Karpas-422 (cell line): ENCODE results near the gene WNT3A. TPM values are rescaled to one million over a fixed set of nuclear protein-coding genes. Genes with fewer than 3 reads are reported as not detected.

Source experiments
- DNase-seq: peaks from one replicate; pipeline ENCODE4 v3.0.0-alpha.2; 2015
- H2AFZ ChIP-seq: fragments of 200-600 bp; sonication (generic); 2 replicates; pipeline ENCODE4 v1.6.1; 2014; ENCODE audit warnings: antibody characterized with exemption, low read length, mixed read lengths
- H3K27ac ChIP-seq: fragments of 200-600 bp; sonication (generic); 2 replicates; pipeline ENCODE4 v1.5.1; 2014; ENCODE audit warnings: mild to moderate bottlenecking, low read length, moderate library complexity
- H3K27me3 ChIP-seq: fragments of 200-600 bp; sonication (generic); 2 replicates; pipeline ENCODE4 v1.6.1; 2014; ENCODE audit warnings: low read length, mixed read lengths
- H3K36me3 ChIP-seq: fragments of 200-600 bp; sonication (generic); 2 replicates; pipeline ENCODE4 v1.6.1; 2014; ENCODE audit warnings: low read length, mixed read lengths; ENCODE audit not compliant: insufficient read depth
- H3K4me1 ChIP-seq: fragments of 200-600 bp; sonication (generic); 2 replicates; pipeline ENCODE4 v1.6.1; 2014; ENCODE audit warnings: mild to moderate bottlenecking, low read length, mixed read lengths
- H3K4me2 ChIP-seq: fragments of 200-600 bp; sonication (generic); 2 replicates; pipeline ENCODE4 v1.6.1; 2014; ENCODE audit warnings: low read length, low read depth, mild to moderate bottlenecking; ENCODE audit not compliant: poor library complexity, severe bottlenecking
- H3K4me3 ChIP-seq: fragments of 200-600 bp; sonication (generic); 2 replicates; pipeline ENCODE4 v1.5.1; 2014; ENCODE audit warnings: mild to moderate bottlenecking, antibody characterized with exemption, low read length, mixed read lengths
- H3K79me2 ChIP-seq: fragments of 200-600 bp; sonication (generic); 2 replicates; pipeline ENCODE4 v1.6.1; 2014; ENCODE audit warnings: mild to moderate bottlenecking, low read length, mixed read lengths
- H3K9ac ChIP-seq: fragments of 200-600 bp; sonication (generic); 2 replicates; pipeline ENCODE4 v1.6.0; 2014; ENCODE audit warnings: low read length
- H3K9me2 ChIP-seq: fragments of 200-600 bp; sonication (generic), shearing (Covaris generic); replicated peaks from 2 replicates; pipeline ENCODE4 v1.6.0; 2014; ENCODE audit warnings: mild to moderate bottlenecking, low read length, moderate library complexity; ENCODE audit not compliant: insufficient read depth
- H3K9me3 ChIP-seq: fragments of 300-700, 200-600 bp; sonication (generic); 2 replicates; pipeline ENCODE4 v1.6.1; 2014; ENCODE audit warnings: low read length, mixed read lengths
- H4K20me1 ChIP-seq: fragments of 200-600 bp; sonication (generic); 2 replicates; pipeline ENCODE4 v1.6.1; 2014; ENCODE audit warnings: mild to moderate bottlenecking, antibody characterized with exemption, low read length, low read depth; ENCODE audit not compliant: insufficient read depth
- total RNA-seq: library from RNA; depleted of rRNA; stranded (reverse); fragments of >200 nt; shearing (Covaris generic); gene quantifications from 2 replicates; pipeline ENCODE4 v1.2.3, GENCODE V29; 2014; ENCODE audit warnings: low replicate concordance

The WNT3A gene
- total RNA-seq, 1 experiment from 2014 or later: not detected

DNA sequence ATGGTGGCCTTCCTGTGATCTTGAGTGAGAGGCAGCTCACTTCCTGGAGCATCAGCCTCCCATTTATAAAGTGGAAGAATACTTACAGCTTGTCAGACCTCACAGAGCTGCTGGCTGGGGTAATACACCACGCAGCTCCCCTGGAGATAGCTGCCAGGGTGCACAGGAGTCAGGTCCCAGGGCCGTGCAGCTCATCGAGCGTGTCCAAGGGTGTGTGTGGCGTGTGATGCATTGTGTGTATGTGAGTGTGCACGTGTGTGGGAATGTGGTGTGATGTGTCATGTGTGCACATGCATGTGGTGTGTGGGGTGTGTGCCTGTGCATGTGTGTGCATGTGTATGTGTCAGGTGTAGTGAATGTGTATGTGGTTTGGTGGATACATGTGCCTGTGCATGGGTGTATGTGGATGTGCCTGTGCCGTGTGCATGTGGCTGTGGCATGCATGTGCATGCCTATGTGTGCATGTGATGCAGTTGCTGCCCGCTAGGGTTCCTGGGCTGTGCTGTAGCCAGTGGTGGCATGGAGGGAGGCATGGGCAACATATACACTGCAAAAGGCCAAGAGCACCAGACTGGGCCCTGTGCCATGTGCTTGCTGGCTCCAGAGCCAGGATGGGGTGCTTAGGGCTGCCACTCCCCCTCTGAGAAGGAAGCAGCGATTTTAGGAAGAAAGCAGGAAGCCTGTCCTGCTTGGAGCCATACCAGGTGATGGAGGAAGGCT lies 24.6 kb downstream of the WNT3A start:
- Histone ChIP-seq H3K9me2 (no peaks in the 10 kb centered on the region), H4K20me1 (no peaks in the 10 kb centered on the region), H3K9ac (no peak overlapping the region), H3K36me3 (no peaks in the 10 kb centered on the region), H3K4me2 (no peak overlapping the region), H3K79me2 (no peaks in the 10 kb centered on the region), H3K27me3 (no peaks in the 10 kb centered on the region), H3K4me1 (no peaks in the 10 kb centered on the region), H3K9me3 (no peaks in the 10 kb centered on the region), H3K27ac (no peak overlapping the region), H3K4me3 (no peak overlapping the region), H2AFZ (no peak overlapping the region)
- peak; percentile 49 for DNase-seq

DNA sequence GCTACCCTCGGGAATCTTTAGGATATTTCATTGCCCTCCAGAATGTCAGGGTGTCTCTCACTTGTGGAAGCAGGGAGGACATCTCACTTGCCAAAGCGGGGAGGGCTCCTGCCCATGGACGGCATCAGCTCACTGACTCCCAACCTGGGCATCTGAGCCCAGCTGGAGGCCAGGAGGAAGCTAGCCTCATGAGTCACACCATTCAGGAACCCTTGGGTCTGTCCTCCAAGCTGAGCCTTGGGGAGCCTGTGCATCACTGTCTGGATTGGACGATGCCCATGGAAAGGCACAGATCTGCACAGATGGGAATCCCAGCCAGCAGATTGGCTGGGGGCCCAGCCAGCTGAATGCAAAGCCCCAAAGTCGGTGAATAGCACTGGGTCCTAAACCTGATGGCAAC lies 25.2 kb downstream of the WNT3A start:
- H3K9me2 ChIP-seq: no peaks in the 10 kb centered on the region
- H4K20me1 ChIP-seq: no peaks in the 10 kb centered on the region
- H2AFZ ChIP-seq: no peak overlapping the region
- DNase-seq: no peak
- H3K27ac ChIP-seq: no peak overlapping the region
- H3K36me3 ChIP-seq: no peaks in the 10 kb centered on the region
- no peaks in the 10 kb centered on the region for H3K9me3 ChIP-seq
- H3K27me3 ChIP-seq: no peaks in the 10 kb centered on the region
- H3K4me3 ChIP-seq: no peak overlapping the region
- H3K9ac ChIP-seq: no peak overlapping the region
- no peak overlapping the region for H3K4me2 ChIP-seq
- H3K4me1 ChIP-seq: no peaks in the 10 kb centered on the region
- no peaks in the 10 kb centered on the region for H3K79me2 ChIP-seq

DNA sequence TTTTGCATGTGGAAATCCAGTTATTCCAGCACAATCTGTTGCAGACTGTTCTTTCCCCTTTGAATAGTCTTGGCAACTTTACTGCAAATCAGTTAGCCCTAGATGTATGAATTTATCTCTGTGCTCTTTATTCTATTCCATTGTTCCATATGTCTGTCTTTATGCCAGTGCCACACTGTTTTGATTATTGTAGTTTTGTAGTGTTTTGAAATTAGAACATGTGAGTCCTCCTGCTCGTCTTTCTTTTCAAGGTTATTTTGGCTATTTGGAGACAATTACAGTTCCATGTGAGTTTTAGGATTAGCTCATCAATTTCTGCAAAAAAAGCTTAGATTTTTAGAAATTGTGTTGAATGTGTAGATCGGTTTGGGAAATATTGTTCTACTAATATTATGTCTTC lies 26.6 kb downstream of the WNT3A start:
- Histone ChIP-seq H3K9ac (no peak overlapping the region), H4K20me1 (no peaks in the 10 kb centered on the region), H3K4me1 (no peaks in the 10 kb centered on the region), H3K4me3 (no peak overlapping the region), H3K27me3 (no peaks in the 10 kb centered on the region), H3K79me2 (no peaks in the 10 kb centered on the region), H3K27ac (no peak overlapping the region), H3K9me3 (no peaks in the 10 kb centered on the region), H2AFZ (no peak overlapping the region), H3K4me2 (no peak overlapping the region), H3K9me2 (no peaks in the 10 kb centered on the region), H3K36me3 (no peaks in the 10 kb centered on the region)
- DNase-seq: no peak

DNA sequence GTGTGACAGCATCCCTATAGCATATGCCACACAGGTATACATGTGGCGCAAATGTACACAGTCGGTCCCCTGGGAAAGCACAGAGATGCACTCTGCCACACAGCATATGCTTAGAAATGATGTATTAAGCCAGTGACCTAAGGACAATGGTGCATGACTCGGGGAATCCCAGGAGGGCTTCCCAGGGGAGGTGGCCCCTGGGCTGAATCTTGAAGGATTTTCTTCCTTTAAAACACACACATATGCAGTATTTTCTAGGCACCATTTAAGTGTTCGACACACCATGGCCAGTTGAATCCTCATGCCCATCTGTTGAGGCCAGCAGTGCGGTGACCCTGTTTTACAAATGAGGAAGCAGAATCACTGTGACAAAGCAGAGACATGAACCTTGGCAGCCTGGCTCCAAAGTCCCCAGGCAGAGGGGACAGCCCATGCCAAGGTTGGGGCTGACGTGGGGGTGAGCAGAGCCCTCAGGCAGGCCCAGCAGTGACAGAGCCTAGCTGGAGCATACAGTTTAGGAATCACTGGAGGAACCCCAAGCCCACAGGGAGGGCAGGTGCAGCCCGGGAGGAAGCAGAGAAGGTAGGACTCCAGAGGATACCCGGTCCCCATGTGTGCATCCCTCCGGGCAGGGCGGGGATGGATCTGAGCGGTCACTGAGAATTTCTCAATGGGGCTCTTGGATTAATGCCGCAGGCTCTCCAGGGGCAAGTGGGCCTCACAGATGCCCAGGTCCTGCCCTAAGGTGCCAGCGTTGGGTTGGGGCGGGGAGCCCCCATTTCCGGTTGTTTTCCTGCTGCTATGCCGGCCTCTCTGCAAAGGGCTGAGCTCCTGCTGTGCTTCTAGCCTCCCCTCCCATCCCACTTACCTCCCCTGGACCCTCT lies 28.4 kb downstream of the WNT3A start:
- Histone ChIP-seq H3K36me3 (no peaks in the 10 kb centered on the region), H3K9me3 (no peaks in the 10 kb centered on the region), H3K9ac (no peak overlapping the region), H3K27ac (no peak overlapping the region), H3K27me3 (no peaks in the 10 kb centered on the region), H3K79me2 (no peaks in the 10 kb centered on the region), H3K4me3 (no peak overlapping the region), H3K9me2 (no peaks in the 10 kb centered on the region), H2AFZ (no peak overlapping the region), H3K4me2 (no peak overlapping the region), H4K20me1 (no peaks in the 10 kb centered on the region), H3K4me1 (no peaks in the 10 kb centered on the region)
- no peak for DNase-seq

DNA sequence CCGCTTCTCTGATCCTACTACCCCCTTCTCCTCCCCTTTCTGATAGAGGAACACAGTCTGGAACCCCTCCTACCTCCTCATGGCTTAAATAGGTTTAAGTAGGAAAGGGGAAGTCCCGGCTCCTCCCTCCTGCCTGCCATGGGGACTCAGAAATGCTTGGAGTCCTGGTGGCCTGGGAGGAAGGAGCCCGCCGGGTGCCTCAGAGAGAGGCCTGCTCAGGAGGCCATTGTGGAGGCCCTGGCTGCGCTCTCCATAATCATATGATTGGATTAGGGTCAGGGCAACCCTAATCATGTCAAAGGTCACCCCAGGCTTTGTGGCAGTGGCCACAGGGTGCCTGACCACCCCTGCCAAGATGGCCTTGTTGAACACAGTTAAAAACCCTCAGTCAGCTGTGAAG lies 29.0 kb downstream of the WNT3A start:
- DNase-seq: no peak
- Histone ChIP-seq H3K27ac (no peak overlapping the region), H3K4me3 (no peak overlapping the region), H3K4me2 (no peak overlapping the region), H3K4me1 (no peaks in the 10 kb centered on the region), H2AFZ (no peak overlapping the region), H3K36me3 (no peaks in the 10 kb centered on the region), H4K20me1 (no peaks in the 10 kb centered on the region), H3K9me3 (no peaks in the 10 kb centered on the region), H3K79me2 (no peaks in the 10 kb centered on the region), H3K27me3 (no peaks in the 10 kb centered on the region), H3K9ac (no peak overlapping the region), H3K9me2 (no peaks in the 10 kb centered on the region)

DNA sequence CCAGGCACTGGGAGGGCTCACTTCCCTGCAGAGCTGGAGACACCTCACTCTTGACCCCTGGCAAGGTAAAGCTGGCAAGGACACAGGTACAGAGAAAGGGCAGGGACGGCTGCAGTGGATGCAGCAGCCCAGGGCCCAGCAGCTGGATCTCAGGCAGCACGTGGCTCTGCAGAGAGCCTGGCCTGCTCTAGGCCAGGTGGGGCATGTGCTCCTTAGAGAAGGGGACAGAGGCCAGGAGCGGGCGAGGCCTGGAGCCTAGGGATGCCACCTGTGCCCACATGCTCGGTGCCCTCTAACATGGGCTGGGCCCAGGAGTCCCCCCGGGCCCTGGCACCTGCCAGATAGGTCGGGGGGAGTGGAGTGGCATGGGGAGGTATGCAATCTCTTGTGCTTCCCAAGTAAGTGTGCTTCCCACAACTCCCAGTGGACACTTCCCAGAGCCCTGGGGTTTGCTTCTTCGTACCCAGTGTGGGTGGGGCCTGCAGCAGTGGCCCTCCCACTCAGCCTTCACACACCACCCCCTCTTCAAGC lies 30.0 kb downstream of the WNT3A start:
- no peaks in the 10 kb centered on the region for H3K9me3 ChIP-seq
- H3K9ac ChIP-seq: no peak overlapping the region
- no peak overlapping the region for H3K4me2 ChIP-seq
- no peaks in the 10 kb centered on the region for H3K9me2 ChIP-seq
- DNase-seq: no peak
- H3K79me2 ChIP-seq: no peaks in the 10 kb centered on the region
- no peak overlapping the region for H3K4me3 ChIP-seq
- no peaks in the 10 kb centered on the region for H3K4me1 ChIP-seq
- H3K27ac ChIP-seq: no peak overlapping the region
- H4K20me1 ChIP-seq: no peaks in the 10 kb centered on the region
- H3K36me3 ChIP-seq: no peaks in the 10 kb centered on the region
- no peaks in the 10 kb centered on the region for H3K27me3 ChIP-seq
- H2AFZ ChIP-seq: no peak overlapping the region

DNA sequence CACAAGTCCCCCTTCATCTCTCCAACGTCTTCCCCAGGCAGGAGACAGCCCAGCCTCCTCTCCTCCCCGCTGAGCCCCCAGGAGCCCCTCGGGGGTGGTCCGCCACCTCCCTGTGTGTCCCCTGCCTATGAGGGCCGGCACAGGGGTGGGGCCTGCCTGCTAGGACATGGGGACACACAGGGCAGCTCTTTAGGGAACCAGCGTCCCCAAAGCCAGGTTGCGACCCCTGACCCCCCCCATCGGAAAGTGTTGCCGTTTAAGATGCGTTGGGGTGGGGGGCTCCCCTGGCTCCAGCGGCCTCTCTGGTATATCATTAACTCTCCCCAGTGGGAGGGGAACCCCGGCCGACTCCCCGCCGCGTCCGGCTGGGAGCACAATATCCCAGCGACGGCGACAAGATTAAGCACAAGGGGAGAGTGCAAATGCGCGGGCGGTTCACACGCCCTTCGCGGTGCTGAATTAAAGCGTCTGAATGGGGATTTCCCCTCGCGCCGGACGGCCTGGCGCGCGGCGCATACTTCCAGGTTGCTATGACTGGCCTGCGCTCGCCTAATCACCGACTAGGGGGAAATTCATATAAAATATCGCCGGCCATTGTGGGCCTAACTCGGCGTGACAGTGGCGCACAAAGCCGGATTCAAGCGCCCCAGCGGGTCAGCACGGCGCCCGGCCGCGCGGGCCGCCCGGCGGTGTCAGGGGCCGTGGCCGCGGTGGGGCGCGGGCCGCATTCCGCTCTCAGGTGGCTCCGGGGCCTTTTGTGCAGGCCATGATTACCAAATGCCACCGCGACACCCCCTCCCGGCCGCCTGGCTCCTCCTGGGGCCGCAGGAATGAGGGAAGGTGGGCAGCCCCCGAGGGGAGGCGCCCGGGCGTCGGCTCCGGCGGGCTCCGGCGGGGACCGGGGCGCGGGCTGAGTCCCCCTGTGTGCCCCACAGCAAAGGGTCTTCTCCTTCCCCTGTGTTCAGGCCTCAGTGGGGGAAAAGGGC lies 30.9 kb downstream of the WNT3A start:
- no peaks in the 10 kb centered on the region for H3K36me3 ChIP-seq
- DNase-seq: no peak
- H3K4me2 ChIP-seq: no peak overlapping the region
- H3K9me2 ChIP-seq: no peaks in the 10 kb centered on the region
- H4K20me1 ChIP-seq: no peaks in the 10 kb centered on the region
- no peaks in the 10 kb centered on the region for H3K9me3 ChIP-seq
- no peaks in the 10 kb centered on the region for H3K27me3 ChIP-seq
- no peaks in the 10 kb centered on the region for H3K79me2 ChIP-seq
- H3K9ac ChIP-seq: no peak overlapping the region
- H2AFZ ChIP-seq: no peak overlapping the region
- no peak overlapping the region for H3K27ac ChIP-seq
- H3K4me3 ChIP-seq: no peak overlapping the region
- no peaks in the 10 kb centered on the region for H3K4me1 ChIP-seq
